Gastrocnemius medialis (tissue), 4 donors: ENCODE measurements around the gene TDO2.

Experiments
- POLR2A ChIP-seq, 2 donors: fragments of 450-650 bp; IDR thresholded peaks; one replicate each; pipeline ENCODE4 v1.6.1; 2017; ENCODE audit warnings: antibody characterized with exemption in 2 of 2, mild to moderate bottlenecking in 2 of 2, moderate library complexity in 2 of 2
- TF ChIP-seq, protein P1 (sequence below), 5 experiments: fragments of 450-650 bp in 3 of 5; fragments of 200-600 bp in 2 of 5; sonication (generic) in 2 of 5; IDR thresholded peaks in 4 of 5; conservative IDR thresholded peaks in 1 of 5; 1 replicate in 4 of 5; 2 replicates in 1 of 5; pipeline ENCODE4 v1.5.1; 2016 to 2019; ENCODE audit warnings: antibody characterized with exemption in 5 of 5, mild to moderate bottlenecking in 3 of 5, moderate library complexity in 3 of 5

DNA sequence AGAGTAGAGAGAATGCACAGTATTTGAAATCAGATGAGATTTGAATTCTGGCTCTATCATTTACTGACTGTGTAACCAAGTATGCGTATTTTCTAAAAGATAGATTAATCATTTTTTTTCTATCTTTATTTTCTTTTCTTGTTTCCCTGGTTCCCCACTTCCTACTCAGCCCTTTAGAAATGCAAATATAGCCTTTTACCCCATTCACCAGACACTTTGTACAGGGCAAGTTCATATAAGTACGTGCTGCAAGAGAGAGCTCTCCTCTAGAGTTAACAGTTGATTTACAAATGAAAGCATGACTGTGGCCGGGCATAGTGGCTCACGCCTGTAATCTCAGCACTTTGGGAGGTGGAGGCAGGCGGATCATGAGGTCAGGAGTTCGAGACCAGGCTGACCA is 17.8 kb upstream of the TDO2 start:
- TF ChIP-seq, protein P1, sequence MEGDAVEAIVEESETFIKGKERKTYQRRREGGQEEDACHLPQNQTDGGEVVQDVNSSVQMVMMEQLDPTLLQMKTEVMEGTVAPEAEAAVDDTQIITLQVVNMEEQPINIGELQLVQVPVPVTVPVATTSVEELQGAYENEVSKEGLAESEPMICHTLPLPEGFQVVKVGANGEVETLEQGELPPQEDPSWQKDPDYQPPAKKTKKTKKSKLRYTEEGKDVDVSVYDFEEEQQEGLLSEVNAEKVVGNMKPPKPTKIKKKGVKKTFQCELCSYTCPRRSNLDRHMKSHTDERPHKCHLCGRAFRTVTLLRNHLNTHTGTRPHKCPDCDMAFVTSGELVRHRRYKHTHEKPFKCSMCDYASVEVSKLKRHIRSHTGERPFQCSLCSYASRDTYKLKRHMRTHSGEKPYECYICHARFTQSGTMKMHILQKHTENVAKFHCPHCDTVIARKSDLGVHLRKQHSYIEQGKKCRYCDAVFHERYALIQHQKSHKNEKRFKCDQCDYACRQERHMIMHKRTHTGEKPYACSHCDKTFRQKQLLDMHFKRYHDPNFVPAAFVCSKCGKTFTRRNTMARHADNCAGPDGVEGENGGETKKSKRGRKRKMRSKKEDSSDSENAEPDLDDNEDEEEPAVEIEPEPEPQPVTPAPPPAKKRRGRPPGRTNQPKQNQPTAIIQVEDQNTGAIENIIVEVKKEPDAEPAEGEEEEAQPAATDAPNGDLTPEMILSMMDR (IDR thresholded peaks at IDR 0.05 in 4 of 5, conservative IDR thresholded peaks at IDR 0.05 in 1 of 5) = no peak
- TF ChIP-seq POLR2A (IDR thresholded peaks at IDR 0.05) = no peak
